ENCODE measurements around the gene EHHADH. TPM values are rescaled to one million over a fixed set of nuclear protein-coding genes. Genes with fewer than 3 reads are reported as not detected.

EHHADH gene
- total and polyA plus RNA-seq, 2 donors (not counting 3 experiments of a cell fraction or from before 2014, with no cell fraction given), result 1.3 to 5.8 TPM

- TF ChIP-seq FOS (IDR thresholded peaks at IDR 0.05; ENCODE audit: borderline replicate concordance, insufficient read depth, low read length) (no peak), MYC (IDR thresholded peaks at IDR 0.05; ENCODE audit: low read depth, low read length) (no peak), JUN (IDR thresholded peaks at IDR 0.05; ENCODE audit: borderline replicate concordance, insufficient read depth, insufficient read length, low read depth) (no peak), MAX (IDR thresholded peaks at IDR 0.05; ENCODE audit: insufficient read depth, insufficient read length) (no peak), POLR2AphosphoS5 (IDR thresholded peaks at IDR 0.05; ENCODE audit: insufficient read depth, low read depth, low read length) (no peak), GATA2 (IDR thresholded peaks at IDR 0.05; ENCODE audit: insufficient read depth, insufficient read length, low read depth, low read length) (no peak), EZH2 (IDR thresholded peaks at IDR 0.05; ENCODE audit: borderline replicate concordance, low read depth, low read length, severe bottlenecking) (no peak), POLR2A (IDR thresholded peaks at IDR 0.05; ENCODE audit: low read depth, low read length) (no peak), CTCF (IDR thresholded peaks at IDR 0.05; ENCODE audit: extremely low read depth in 1 of 2, insufficient read depth in 1 of 2, low read depth in 1 of 2, low read length in 2 of 2) (no peak)
- ChIA-PET POLR2A (no interaction called here), CTCF (interaction anchor here (0.7 to 1.0 kb wide), 2 partner anchors 20 to 40 kb away, joined by 3 read pairs; no protein-coding TSS in a partner anchor)
- no TSS peak for BruUV-seq (replicated peaks)
- Histone ChIP-seq H3K9ac (replicated peaks; ENCODE audit: extremely low read depth, insufficient read depth, low read length) (no peak overlapping the region), H3K36me3 (ENCODE audit: control insufficient read depth in 2 of 2, extremely low read depth in 1 of 2, insufficient read depth in 2 of 2, low read length in 2 of 2) (no peaks in the 10 kb centered on the region), H3K4me3 (replicated peaks in 1 of 3; ENCODE audit: insufficient read depth in 1 of 3, low read depth in 1 of 3, low read length in 3 of 3) (no peak overlapping the region), H3K4me1 (ENCODE audit: control insufficient read depth, extremely low read depth, insufficient read depth, low read length) (no peaks in the 10 kb centered on the region), H3K9me3 (replicated peaks; ENCODE audit: control insufficient read depth, insufficient read depth, low read length) (no peaks in the 10 kb centered on the region), H2AFZ (ENCODE audit: low read depth, low read length) (no peak overlapping the region), H3K79me2 (ENCODE audit: control insufficient read depth, insufficient read depth, low read length) (no peaks in the 10 kb centered on the region), H3K27ac (ENCODE audit: insufficient read depth, low read depth, low read length) (no peak overlapping the region), H4K20me1 (replicated peaks; ENCODE audit: control insufficient read depth, extremely low read depth, insufficient read depth, low read length) (no peaks in the 10 kb centered on the region), H3K27me3 (ENCODE audit: control insufficient read depth in 2 of 2, insufficient read depth in 2 of 2, low read length in 2 of 2) (no peaks in the 10 kb centered on the region), H3K4me2 (ENCODE audit: insufficient read depth, low read length) (no peak overlapping the region), H3K9me1 (replicated peaks; ENCODE audit: control insufficient read depth, extremely low read depth, insufficient read depth, low read length) (no peaks in the 10 kb centered on the region)
- dilution Hi-C loops (cut with MboI; ENCODE audit: extremely low pct_ligation_motif_present, low sequenced_read_pairs), result loop anchor here (25.0 kb wide), 1 partner anchor 333 kb away; no protein-coding TSS in a partner anchor
- DNase-seq (ENCODE audit: low read depth, low spot score), result no peak
- FAIRE-seq, result no peak
- intact Hi-C loops (cut with micrococcal nuclease), result no loop called here
These were observed 58.2 kb downstream of the EHHADH start for GRCh38 chr3:185195652-185196051.

Measured in endothelial cell of umbilical vein (primary cell).